ENCODE results near the gene NCOA7. TPM values are rescaled to one million over a fixed set of nuclear protein-coding genes. Genes with fewer than 3 reads are reported as not detected.

The NCOA7 gene, protein sequence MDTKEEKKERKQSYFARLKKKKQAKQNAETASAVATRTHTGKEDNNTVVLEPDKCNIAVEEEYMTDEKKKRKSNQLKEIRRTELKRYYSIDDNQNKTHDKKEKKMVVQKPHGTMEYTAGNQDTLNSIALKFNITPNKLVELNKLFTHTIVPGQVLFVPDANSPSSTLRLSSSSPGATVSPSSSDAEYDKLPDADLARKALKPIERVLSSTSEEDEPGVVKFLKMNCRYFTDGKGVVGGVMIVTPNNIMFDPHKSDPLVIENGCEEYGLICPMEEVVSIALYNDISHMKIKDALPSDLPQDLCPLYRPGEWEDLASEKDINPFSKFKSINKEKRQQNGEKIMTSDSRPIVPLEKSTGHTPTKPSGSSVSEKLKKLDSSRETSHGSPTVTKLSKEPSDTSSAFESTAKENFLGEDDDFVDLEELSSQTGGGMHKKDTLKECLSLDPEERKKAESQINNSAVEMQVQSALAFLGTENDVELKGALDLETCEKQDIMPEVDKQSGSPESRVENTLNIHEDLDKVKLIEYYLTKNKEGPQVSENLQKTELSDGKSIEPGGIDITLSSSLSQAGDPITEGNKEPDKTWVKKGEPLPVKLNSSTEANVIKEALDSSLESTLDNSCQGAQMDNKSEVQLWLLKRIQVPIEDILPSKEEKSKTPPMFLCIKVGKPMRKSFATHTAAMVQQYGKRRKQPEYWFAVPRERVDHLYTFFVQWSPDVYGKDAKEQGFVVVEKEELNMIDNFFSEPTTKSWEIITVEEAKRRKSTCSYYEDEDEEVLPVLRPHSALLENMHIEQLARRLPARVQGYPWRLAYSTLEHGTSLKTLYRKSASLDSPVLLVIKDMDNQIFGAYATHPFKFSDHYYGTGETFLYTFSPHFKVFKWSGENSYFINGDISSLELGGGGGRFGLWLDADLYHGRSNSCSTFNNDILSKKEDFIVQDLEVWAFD
- polyA plus RNA-seq (2013, experiment 1 of 2) = 2.4 TPM
- polyA plus RNA-seq (2013, experiment 2 of 2) = 4.3 TPM

DNA sequence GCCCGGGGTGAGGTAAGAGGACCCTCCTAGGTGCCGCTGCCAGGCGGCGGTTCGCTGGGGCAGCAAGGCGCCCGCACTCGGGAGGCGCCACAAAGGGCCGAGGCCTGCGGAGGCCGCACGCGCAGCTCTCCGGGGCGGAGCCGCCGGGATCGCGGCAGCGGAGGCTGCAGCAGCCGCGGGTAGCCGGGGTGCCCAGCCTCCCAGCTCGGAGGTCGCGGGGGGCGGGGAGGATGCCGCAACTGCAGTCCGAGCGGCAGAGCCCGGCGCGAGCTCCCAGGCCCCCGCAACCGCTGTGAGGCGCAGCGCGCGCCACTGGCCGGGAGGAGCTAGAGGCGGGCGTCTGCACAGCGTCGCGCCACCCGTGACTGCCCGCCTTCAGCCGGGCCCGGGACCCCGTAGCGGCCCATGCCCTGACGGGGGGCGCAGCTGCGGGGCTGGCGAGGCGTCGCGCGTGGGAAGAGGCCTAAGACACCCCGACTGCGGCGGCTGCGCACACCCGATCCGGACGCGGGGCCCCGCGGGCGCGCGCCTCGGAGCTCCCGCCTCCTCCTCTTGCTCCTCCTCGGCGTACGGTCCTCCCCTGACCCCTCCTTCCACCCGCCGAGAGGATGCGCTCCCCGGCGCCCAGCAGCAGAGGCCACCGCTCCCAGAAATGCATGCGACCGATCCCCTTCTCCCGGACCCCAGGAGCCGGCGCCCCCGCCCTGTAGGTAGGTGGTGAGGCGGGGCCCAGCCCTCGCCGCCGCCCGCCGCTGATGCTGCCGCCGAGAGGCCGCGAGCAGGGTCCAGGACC lies at the start of gene NCOA7:
TSS of gene NCOA7 (plus strand) at position 603 of the 793 bp plus-strand sequence. CDS start 24,395 bp downstream, outside the sequence.
- peak within 1 kb of the TSS; percentile 34; the same call in 1 of the 2 replicates for H3K27ac ChIP-seq (ENCODE audit: low read depth, low read length)
- H3K9me3 ChIP-seq (ENCODE audit: insufficient read depth, low read depth, low read length) = no peaks in the 10 kb centered on the region
- H3K4me3 ChIP-seq (ENCODE audit: low read length) = peak within 1 kb of the TSS; percentile 82
- no peaks in the 10 kb centered on the region for H3K36me3 ChIP-seq (ENCODE audit: insufficient read depth, low read length)
- H3K4me1 ChIP-seq (ENCODE audit: insufficient read depth, low read length) = peaks cover 18% of the 10 kb centered on the region
- WGBS = under 1% methylated on average over 100 of the region's 100 CpGs
- H3K27me3 ChIP-seq (ENCODE audit: insufficient read depth, low read length) = no peaks in the 10 kb centered on the region
- H3K9ac ChIP-seq (ENCODE audit: low read depth, low read length) = peak within 1 kb of the TSS; percentile 85

DNA sequence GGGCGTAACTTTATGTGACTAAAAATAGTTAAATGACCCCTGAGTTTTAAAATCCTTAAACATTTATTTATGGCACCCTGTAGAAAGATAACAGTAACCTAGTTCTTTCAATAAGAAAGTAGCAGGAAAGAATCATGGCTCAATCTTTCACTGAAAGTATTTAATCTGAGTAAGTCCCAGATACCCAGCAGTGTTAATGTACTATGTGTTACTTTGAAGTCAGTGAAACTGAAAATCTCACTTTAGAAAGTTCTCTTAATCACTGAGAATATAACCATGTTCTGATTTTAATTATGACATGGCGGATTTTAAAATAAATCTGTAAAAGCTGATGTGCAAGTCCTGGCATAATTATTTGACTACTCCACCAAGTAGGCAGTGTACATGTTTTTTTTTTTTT lies 49.4 kb upstream of the NCOA7 start:
- no peaks in the 10 kb centered on the region for H3K9me3 ChIP-seq (ENCODE audit: insufficient read depth, low read depth, low read length)
- H3K4me1 ChIP-seq (ENCODE audit: insufficient read depth, low read length) = peaks cover 46% of the 10 kb centered on the region
- H3K27me3 ChIP-seq (ENCODE audit: insufficient read depth, low read length) = peaks cover 23% of the 10 kb centered on the region; the same call in 1 of the 2 replicates
- WGBS = 91% methylated on average over 1 of the region's 2 CpGs
- H3K36me3 ChIP-seq (ENCODE audit: insufficient read depth, low read length) = no peaks in the 10 kb centered on the region
- no peak overlapping the region for H3K27ac ChIP-seq (ENCODE audit: low read depth, low read length)
- H3K9ac ChIP-seq (ENCODE audit: low read depth, low read length) = no peak overlapping the region
- H3K4me3 ChIP-seq (ENCODE audit: low read length) = no peak overlapping the region

DNA sequence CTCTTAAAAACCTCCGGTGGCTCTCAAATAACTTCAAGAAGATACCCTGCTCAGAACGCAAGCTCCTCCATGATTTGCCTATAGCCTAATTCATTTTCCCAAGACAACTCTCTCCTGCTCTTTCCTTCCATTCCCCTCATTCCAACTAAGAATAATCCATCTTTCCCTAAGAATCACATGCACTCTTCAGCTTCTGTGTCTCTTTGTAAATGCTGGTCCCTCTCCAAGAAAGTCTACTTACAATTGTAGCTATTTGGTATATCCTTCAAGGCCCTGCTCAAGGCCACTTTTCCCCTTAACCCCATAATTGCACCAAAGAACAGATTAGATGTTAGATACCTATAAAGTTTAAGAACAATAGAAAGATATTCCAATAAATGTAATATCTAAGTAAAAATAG lies 48.7 kb upstream of the NCOA7 start:
- Histone ChIP-seq H3K9me3 (ENCODE audit: insufficient read depth, low read depth, low read length) (no peaks in the 10 kb centered on the region), H3K27me3 (ENCODE audit: insufficient read depth, low read length) (peaks cover 29% of the 10 kb centered on the region; the same call in 1 of the 2 replicates), H3K4me3 (ENCODE audit: low read length) (no peak overlapping the region), H3K9ac (ENCODE audit: low read depth, low read length) (no peak overlapping the region), H3K36me3 (ENCODE audit: insufficient read depth, low read length) (no peaks in the 10 kb centered on the region), H3K4me1 (ENCODE audit: insufficient read depth, low read length) (peaks cover 48% of the 10 kb centered on the region), H3K27ac (ENCODE audit: low read depth, low read length) (no peak overlapping the region)
- 92% methylated on average over 2 of the region's 2 CpGs for WGBS

DNA sequence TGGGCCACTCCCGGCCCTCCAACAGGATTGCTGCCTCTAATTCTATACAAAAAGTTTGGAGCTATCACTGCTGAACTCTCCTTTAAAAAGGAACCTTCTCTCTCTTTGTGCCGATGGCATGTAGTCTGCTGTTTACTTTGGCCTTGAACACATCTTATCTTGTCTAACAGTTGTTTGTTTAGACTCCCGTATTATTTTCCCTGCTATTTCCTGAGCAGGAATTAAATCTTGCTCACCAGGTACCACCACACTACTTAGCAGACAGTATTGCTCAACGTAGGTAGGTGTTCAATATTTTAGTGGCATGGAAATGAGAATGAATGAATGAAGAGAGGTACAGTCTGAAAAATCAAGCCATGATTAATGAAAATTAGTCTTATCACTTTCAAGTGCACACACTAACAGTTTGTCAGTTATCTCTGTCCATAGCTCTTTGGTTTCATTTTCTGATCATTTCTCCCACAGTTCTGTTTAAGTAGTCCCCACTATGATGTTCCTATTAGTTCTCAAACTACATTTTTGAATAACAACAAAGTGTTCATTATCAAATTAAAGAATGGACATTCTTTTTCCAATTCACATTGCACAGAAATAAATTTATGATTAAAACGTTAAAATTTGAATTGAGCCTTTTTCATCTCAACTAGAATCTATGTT lies 48.2 kb upstream of the NCOA7 start:
- Histone ChIP-seq H3K36me3 (ENCODE audit: insufficient read depth, low read length) (no peaks in the 10 kb centered on the region), H3K27ac (ENCODE audit: low read depth, low read length) (no peak overlapping the region), H3K9ac (ENCODE audit: low read depth, low read length) (no peak overlapping the region), H3K27me3 (ENCODE audit: insufficient read depth, low read length) (peaks cover 35% of the 10 kb centered on the region), H3K9me3 (ENCODE audit: insufficient read depth, low read depth, low read length) (no peaks in the 10 kb centered on the region), H3K4me1 (ENCODE audit: insufficient read depth, low read length) (peaks cover 52% of the 10 kb centered on the region), H3K4me3 (ENCODE audit: low read length) (no peak overlapping the region)
- 84% methylated on average over 4 of the region's 5 CpGs for WGBS

DNA sequence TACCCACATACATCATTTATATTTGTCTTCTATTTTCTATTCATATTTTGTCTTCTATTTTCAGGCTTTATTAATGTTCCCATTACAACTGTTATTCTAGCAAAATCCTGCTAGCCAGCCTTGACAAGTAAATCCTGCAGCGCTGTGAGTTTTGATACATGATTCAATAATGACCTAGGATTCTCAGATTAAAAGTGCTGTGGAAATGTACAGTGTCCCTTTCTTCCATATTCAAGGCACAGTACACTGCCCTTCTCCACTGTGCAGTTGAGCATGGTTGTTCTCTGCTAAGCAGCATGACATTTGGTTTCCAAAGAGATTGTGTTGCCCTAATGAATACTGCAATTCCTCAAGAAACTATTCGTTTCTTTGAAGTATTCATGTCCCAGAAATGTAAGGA lies 47.2 kb upstream of the NCOA7 start:
- no peaks in the 10 kb centered on the region for H3K9me3 ChIP-seq (ENCODE audit: insufficient read depth, low read depth, low read length)
- peak overlapping the region; percentile 19; the same call in 1 of the 2 replicates for H3K4me3 ChIP-seq (ENCODE audit: low read length)
- no peaks in the 10 kb centered on the region for H3K36me3 ChIP-seq (ENCODE audit: insufficient read depth, low read length)
- H3K4me1 ChIP-seq (ENCODE audit: insufficient read depth, low read length) = peaks cover 52% of the 10 kb centered on the region
- H3K9ac ChIP-seq (ENCODE audit: low read depth, low read length) = no peak overlapping the region
- H3K27me3 ChIP-seq (ENCODE audit: insufficient read depth, low read length) = peaks cover 45% of the 10 kb centered on the region
- WGBS = 85% methylated on average over 2 of the region's 2 CpGs
- no peak overlapping the region for H3K27ac ChIP-seq (ENCODE audit: low read depth, low read length)

DNA sequence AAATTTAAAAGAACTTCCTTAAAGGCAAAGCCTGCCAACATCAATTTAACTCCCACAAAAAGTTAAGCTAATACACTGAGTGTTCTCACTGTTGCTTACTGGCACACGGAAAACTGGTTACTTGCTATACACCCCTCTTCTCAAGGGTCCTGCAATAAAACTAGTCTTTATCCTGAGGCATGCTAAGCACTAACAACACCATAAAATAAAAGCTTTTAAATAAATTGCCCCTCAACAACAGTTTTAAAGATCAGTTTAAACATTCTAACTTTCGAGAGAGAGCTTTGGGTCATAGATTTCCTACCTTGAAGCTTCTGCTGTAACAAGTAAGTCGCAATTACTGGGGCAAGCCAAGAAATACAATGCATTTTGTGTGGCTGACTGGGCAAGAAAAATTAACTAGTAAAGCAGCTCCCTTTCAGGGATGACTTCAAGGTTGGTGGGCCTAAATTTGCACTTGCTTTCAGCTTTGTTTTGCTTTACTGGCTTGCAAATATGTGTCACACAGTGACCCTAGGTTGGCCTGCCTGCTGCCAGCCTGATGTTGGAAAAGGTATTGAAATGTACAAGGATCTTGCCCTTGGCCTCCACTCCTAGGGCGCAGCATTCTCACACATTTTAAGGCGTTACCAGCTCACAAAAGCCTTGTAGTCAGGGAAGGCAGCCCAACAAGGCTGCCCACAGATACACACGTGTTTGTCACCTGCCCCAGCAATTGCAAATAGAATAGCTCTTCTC lies 45.3 kb upstream of the NCOA7 start:
- H3K4me1 ChIP-seq (ENCODE audit: insufficient read depth, low read length) = peaks cover 53% of the 10 kb centered on the region
- 6% methylated on average over 6 of the region's 6 CpGs for WGBS
- no peak overlapping the region; the same call in 1 of the 2 replicates for H3K9ac ChIP-seq (ENCODE audit: low read depth, low read length)
- peak overlapping the region; percentile 55; the same call in 1 of the 2 replicates for H3K27ac ChIP-seq (ENCODE audit: low read depth, low read length)
- no peaks in the 10 kb centered on the region for H3K36me3 ChIP-seq (ENCODE audit: insufficient read depth, low read length)
- H3K27me3 ChIP-seq (ENCODE audit: insufficient read depth, low read length) = peaks cover 60% of the 10 kb centered on the region
- no peaks in the 10 kb centered on the region for H3K9me3 ChIP-seq (ENCODE audit: insufficient read depth, low read depth, low read length)
- H3K4me3 ChIP-seq (ENCODE audit: low read length) = peak overlapping the region; percentile 82

DNA sequence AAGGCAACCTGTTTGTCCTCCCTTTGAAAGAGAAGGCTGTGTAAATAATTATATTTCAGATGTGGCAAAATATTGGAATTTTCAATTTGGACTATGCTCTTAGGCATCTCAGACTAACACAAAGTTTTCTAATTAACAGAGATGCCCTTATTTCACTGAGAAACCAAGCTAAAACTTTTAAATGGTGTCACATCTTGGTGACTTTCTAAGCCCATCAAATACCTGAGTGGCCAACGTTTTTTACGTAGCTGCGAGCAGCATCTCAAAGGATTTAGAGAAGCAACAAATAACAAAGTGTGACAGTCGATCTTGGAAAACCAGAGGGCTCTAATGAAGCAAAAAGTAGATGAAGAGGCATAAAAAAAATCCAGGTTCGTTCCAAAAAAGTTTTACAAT lies 44.7 kb upstream of the NCOA7 start:
- WGBS = 2% methylated on average over 5 of the region's 5 CpGs
- Histone ChIP-seq H3K4me1 (ENCODE audit: insufficient read depth, low read length) (peaks cover 59% of the 10 kb centered on the region), H3K27me3 (ENCODE audit: insufficient read depth, low read length) (peaks cover 66% of the 10 kb centered on the region), H3K36me3 (ENCODE audit: insufficient read depth, low read length) (no peaks in the 10 kb centered on the region), H3K9me3 (ENCODE audit: insufficient read depth, low read depth, low read length) (no peaks in the 10 kb centered on the region), H3K9ac (ENCODE audit: low read depth, low read length) (peak overlapping the region; percentile 56), H3K27ac (ENCODE audit: low read depth, low read length) (peak overlapping the region; percentile 55; the same call in 1 of the 2 replicates), H3K4me3 (ENCODE audit: low read length) (peak overlapping the region; percentile 82)

DNA sequence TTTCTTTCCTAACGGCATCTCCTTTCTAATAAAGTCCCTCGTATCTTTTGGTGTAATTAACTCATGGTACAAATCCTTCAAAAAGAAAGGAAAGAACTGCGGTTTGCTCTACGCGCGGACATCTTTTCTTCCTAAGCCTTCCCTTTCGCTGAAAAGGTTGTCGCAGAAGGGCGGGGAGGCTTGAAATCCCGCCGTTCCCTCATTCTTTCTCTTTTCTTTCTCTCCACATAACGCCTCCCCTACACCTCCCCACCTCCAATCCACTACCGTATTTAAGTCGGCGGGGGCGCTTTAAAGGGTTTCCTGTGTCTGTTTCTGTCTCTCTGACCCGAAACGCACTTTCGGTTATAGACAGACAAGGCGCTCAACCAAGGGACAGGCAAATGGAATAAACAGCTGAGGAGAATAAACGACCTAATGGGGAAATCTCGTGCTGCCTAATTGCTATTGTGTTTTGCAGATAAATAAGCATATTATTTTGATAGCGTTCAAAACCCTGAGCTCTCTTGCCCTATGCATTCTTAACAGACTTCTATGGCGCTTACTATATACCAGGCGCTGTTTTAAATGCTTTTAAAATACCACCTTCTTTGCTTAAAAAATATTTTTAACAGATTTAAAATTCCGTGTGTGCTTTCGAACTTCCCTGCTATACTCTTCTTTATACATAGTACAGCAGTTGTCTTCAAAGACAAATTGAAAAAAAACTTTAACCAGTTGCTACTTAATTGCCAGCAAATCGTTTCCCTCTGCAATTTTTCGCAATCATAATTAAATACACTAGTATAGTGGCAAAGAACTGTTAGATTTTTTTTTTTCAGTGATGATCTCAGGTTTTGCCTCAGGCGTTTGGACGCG lies 43.8 kb upstream of the NCOA7 start:
- Histone ChIP-seq H3K4me1 (ENCODE audit: insufficient read depth, low read length) (peaks cover 60% of the 10 kb centered on the region), H3K36me3 (ENCODE audit: insufficient read depth, low read length) (no peaks in the 10 kb centered on the region), H3K4me3 (ENCODE audit: low read length) (peak overlapping the region; percentile 82), H3K9me3 (ENCODE audit: insufficient read depth, low read depth, low read length) (no peaks in the 10 kb centered on the region), H3K27me3 (ENCODE audit: insufficient read depth, low read length) (peaks cover 73% of the 10 kb centered on the region), H3K9ac (ENCODE audit: low read depth, low read length) (peak overlapping the region; percentile 56), H3K27ac (ENCODE audit: low read depth, low read length) (peak overlapping the region; percentile 55; the same call in 1 of the 2 replicates)
- WGBS = under 1% methylated on average over 31 of the region's 32 CpGs

Data from HUES64 (cell line).